Loucy (cell line): ENCODE data around the gene PFKM.

Experiments used
- H2AFZ ChIP-seq: fragments of 200-600 bp; sonication (generic); 2 replicates; pipeline ENCODE4 v1.6.0; 2016; ENCODE audit warnings: antibody characterized with exemption, mild to moderate bottlenecking, low read length, moderate library complexity
- H3F3A ChIP-seq: fragments of 200-600 bp; 2 replicates; pipeline ENCODE4 v1.6.0; 2016; ENCODE audit warnings: antibody characterized with exemption, low read depth, mild to moderate bottlenecking
- H3K27me3 ChIP-seq: fragments of 200-600 bp; sonication (generic); 2 replicates; pipeline ENCODE4 v1.6.1; 2014; ENCODE audit warnings: low read length, mild to moderate bottlenecking; ENCODE audit not compliant: insufficient read depth, poor library complexity, severe bottlenecking
- H3K36me3 ChIP-seq: fragments of 200-600 bp; sonication (generic); 2 replicates; pipeline ENCODE4 v1.6.1; 2016; ENCODE audit warnings: low read length; ENCODE audit not compliant: insufficient read depth
- H3K4me1 ChIP-seq: fragments of 200-600 bp; sonication (generic); 2 replicates; pipeline ENCODE4 v1.5.1; 2014; ENCODE audit warnings: low read length, mild to moderate bottlenecking; ENCODE audit not compliant: insufficient read depth, poor library complexity, severe bottlenecking
- H3K4me2 ChIP-seq: fragments of 200-600 bp; sonication (generic); 2 replicates; pipeline ENCODE4 v1.6.0; 2014; ENCODE audit warnings: antibody characterized with exemption, low read length, low read depth, mild to moderate bottlenecking; ENCODE audit not compliant: poor library complexity, severe bottlenecking
- H3K4me3 ChIP-seq: fragments of 200-600 bp; sonication (generic); 2 replicates; pipeline ENCODE4 v1.5.1; 2014; ENCODE audit warnings: low read length, mild to moderate bottlenecking, mixed read lengths; ENCODE audit not compliant: poor library complexity, severe bottlenecking
- H3K79me2 ChIP-seq: fragments of 200-600 bp; sonication (generic); 2 replicates; pipeline ENCODE4 v1.6.1; 2014; ENCODE audit warnings: low read length; ENCODE audit not compliant: insufficient read depth
- H3K9ac ChIP-seq: fragments of 200-600 bp; sonication (generic); 2 replicates; pipeline ENCODE4 v1.6.0; 2014; ENCODE audit warnings: mild to moderate bottlenecking, low read depth, low read length, moderate library complexity; ENCODE audit not compliant: poor library complexity, severe bottlenecking
- H3K9me2 ChIP-seq: fragments of 200-600 bp; sonication (generic); replicated peaks from 2 replicates; pipeline ENCODE4 v1.6.1; 2016; ENCODE audit warnings: low read depth, low read length, mixed read lengths
- H3K9me3 ChIP-seq: fragments of 200-600 bp; sonication (generic); 2 replicates; pipeline ENCODE4 v1.6.1; 2014; ENCODE audit warnings: mild to moderate bottlenecking, antibody characterized with exemption, low read length, low read depth; ENCODE audit not compliant: insufficient read depth
- H4K20me1 ChIP-seq: fragments of 200-600 bp; sonication (generic); 2 replicates; pipeline ENCODE4 v1.6.0; 2014; ENCODE audit warnings: antibody characterized with exemption, low read length, mild to moderate bottlenecking; ENCODE audit not compliant: insufficient read depth, poor library complexity, severe bottlenecking
- CTCF ChIP-seq: fragments of 200-600 bp; sonication (generic); conservative IDR thresholded peaks from 2 replicates; pipeline ENCODE4 v1.5.1; 2014; ENCODE audit warnings: mild to moderate bottlenecking, antibody characterized with exemption, low read length
- EZH2phosphoT487 ChIP-seq: fragments of 200-600 bp; IDR thresholded peaks from 2 replicates; pipeline ENCODE4 v1.6.1; 2018; ENCODE audit warnings: antibody characterized with exemption, mild to moderate bottlenecking, moderate library complexity, borderline replicate concordance

PFKM gene

GRCh38 chr12:48157018-48157888 lies 38.1 kb downstream of the PFKM start, which contains the start of gene ASB8:
Gene ASB8, minus strand, starts transcription at chr12:48157515. Its CDS starts 4,019 bp downstream, at chr12:48153496.
- Histone ChIP-seq H3K4me2 (peak within 1 kb of the TSS; percentile 73), H3K9ac (peak within 1 kb of the TSS; percentile 80), H3K27me3 (no peaks in the 10 kb centered on the region), H3K9me3 (no peaks in the 10 kb centered on the region), H4K20me1 (no peaks in the 10 kb centered on the region), H3K4me1 (peaks cover 43% of the 10 kb centered on the region), H3K9me2 (no peaks in the 10 kb centered on the region), H3K36me3 (peaks cover 2% of the 10 kb centered on the region; the same call in 1 of the 2 replicates), H3K4me3 (peak within 1 kb of the TSS; percentile 84), H3K79me2 (peaks cover 34% of the 10 kb centered on the region), H2AFZ (peak within 1 kb of the TSS; percentile 88), H3F3A (0 out of 2 replicates have a peak, but pooled peaks cover 3% of the 10 kb centered on the region)
- TF ChIP-seq EZH2phosphoT487 (no peak), CTCF (peak; percentile 52)

- Histone ChIP-seq H3K36me3 (no peaks in the 10 kb centered on the region; the same call in 1 of the 2 replicates), H3K9ac (peak overlapping the region; percentile 80), H4K20me1 (no peaks in the 10 kb centered on the region), H3K9me2 (no peaks in the 10 kb centered on the region), H3K4me3 (peak overlapping the region; percentile 84), H3K9me3 (no peaks in the 10 kb centered on the region), H3K4me2 (peak overlapping the region; percentile 73), H3K27me3 (no peaks in the 10 kb centered on the region), H2AFZ (peak overlapping the region; percentile 63), H3K4me1 (peaks cover 42% of the 10 kb centered on the region), H3K79me2 (peaks cover 34% of the 10 kb centered on the region), H3F3A (0 out of 2 replicates have a peak, but pooled peaks cover 3% of the 10 kb centered on the region)
- no peak for TF ChIP-seq CTCF
- TF ChIP-seq EZH2phosphoT487, result no peak
Observed at GRCh38 chr12:48157889-48158370, 38.8 kb downstream of the PFKM start.

- Histone ChIP-seq H3F3A (0 out of 2 replicates have a peak, but pooled peaks cover 3% of the 10 kb centered on the region), H3K9ac (peak overlapping the region; percentile 11), H3K4me1 (peaks cover 31% of the 10 kb centered on the region), H3K4me3 (no peak overlapping the region), H3K9me2 (no peaks in the 10 kb centered on the region), H3K36me3 (no peaks in the 10 kb centered on the region), H3K27me3 (no peaks in the 10 kb centered on the region), H3K79me2 (peaks cover 16% of the 10 kb centered on the region), H2AFZ (0 out of 2 replicates have a peak overlapping the region, but pooled peaks have one; percentile 7), H3K9me3 (no peaks in the 10 kb centered on the region), H4K20me1 (no peaks in the 10 kb centered on the region), H3K4me2 (peak overlapping the region; percentile 60)
- TF ChIP-seq EZH2phosphoT487, result no peak
- no peak for TF ChIP-seq CTCF
Observed at GRCh38 chr12:48160046-48160445, 40.9 kb downstream of the PFKM start.
